ENCODE measurements around the gene RFT1.

The RFT1 gene

GRCh38 chr3:53071882-53072431 is 58.3 kb downstream of the RFT1 start:
- Histone ChIP-seq H3K36me3 (ENCODE audit: low read depth) (no peaks in the 10 kb centered on the region), H3K27me3 (ENCODE audit: insufficient read depth, poor library complexity, severe bottlenecking) (no peaks in the 10 kb centered on the region), H3K4me1 (ENCODE audit: insufficient read depth, poor library complexity, severe bottlenecking) (no peaks in the 10 kb centered on the region), H3K27ac (ENCODE audit: poor library complexity, severe bottlenecking) (no peak overlapping the region), H3K9me3 (ENCODE audit: severe bottlenecking) (no peaks in the 10 kb centered on the region), H3K4me3 (ENCODE audit: severe bottlenecking) (no peak overlapping the region)
- ATAC-seq (ENCODE audit: low read depth) (no peak), DNase-seq (ENCODE audit: low spot score) (no peak)
- TF ChIP-seq CTCF (IDR thresholded peaks at IDR 0.05; ENCODE audit: poor library complexity, severe bottlenecking): no peak

GRCh38 chr3:53069422-53070068 is 60.7 kb downstream of the RFT1 start:
- Histone ChIP-seq H3K27ac (ENCODE audit: poor library complexity, severe bottlenecking) (no peak overlapping the region), H3K36me3 (ENCODE audit: low read depth) (no peaks in the 10 kb centered on the region), H3K27me3 (ENCODE audit: insufficient read depth, poor library complexity, severe bottlenecking) (no peaks in the 10 kb centered on the region), H3K9me3 (ENCODE audit: severe bottlenecking) (no peaks in the 10 kb centered on the region), H3K4me1 (ENCODE audit: insufficient read depth, poor library complexity, severe bottlenecking) (no peaks in the 10 kb centered on the region), H3K4me3 (ENCODE audit: severe bottlenecking) (no peak overlapping the region)
- no peak for DNase-seq (ENCODE audit: low spot score)
- no peak for ATAC-seq (ENCODE audit: low read depth)
- no peak for TF ChIP-seq CTCF (IDR thresholded peaks at IDR 0.05; ENCODE audit: poor library complexity, severe bottlenecking)

- TF ChIP-seq CTCF (IDR thresholded peaks at IDR 0.05; ENCODE audit: poor library complexity, severe bottlenecking): no peak
- H3K27me3 ChIP-seq (ENCODE audit: insufficient read depth, poor library complexity, severe bottlenecking): no peaks in the 10 kb centered on the region
- H3K27ac ChIP-seq (ENCODE audit: poor library complexity, severe bottlenecking): no peak overlapping the region
- H3K4me3 ChIP-seq (ENCODE audit: severe bottlenecking): no peak overlapping the region
- no peak for DNase-seq (ENCODE audit: low spot score)
- H3K36me3 ChIP-seq (ENCODE audit: low read depth): no peaks in the 10 kb centered on the region
- H3K4me1 ChIP-seq (ENCODE audit: insufficient read depth, poor library complexity, severe bottlenecking): no peaks in the 10 kb centered on the region
- ATAC-seq (ENCODE audit: low read depth): no peak
- H3K9me3 ChIP-seq (ENCODE audit: severe bottlenecking): no peaks in the 10 kb centered on the region
These were observed 62.1 kb downstream of the RFT1 start for GRCh38 chr3:53068176-53068575.

- TF ChIP-seq CTCF (IDR thresholded peaks at IDR 0.05; ENCODE audit: poor library complexity, severe bottlenecking): no peak
- Histone ChIP-seq H3K4me3 (ENCODE audit: severe bottlenecking) (no peak overlapping the region), H3K4me1 (ENCODE audit: insufficient read depth, poor library complexity, severe bottlenecking) (no peaks in the 10 kb centered on the region), H3K9me3 (ENCODE audit: severe bottlenecking) (no peaks in the 10 kb centered on the region), H3K36me3 (ENCODE audit: low read depth) (no peaks in the 10 kb centered on the region), H3K27me3 (ENCODE audit: insufficient read depth, poor library complexity, severe bottlenecking) (no peaks in the 10 kb centered on the region), H3K27ac (ENCODE audit: poor library complexity, severe bottlenecking) (no peak overlapping the region)
- DNase-seq (ENCODE audit: low spot score): no peak
- no peak for ATAC-seq (ENCODE audit: low read depth)
These were observed 62.7 kb downstream of the RFT1 start for GRCh38 chr3:53067567-53067966.

- no peaks in the 10 kb centered on the region for H3K4me1 ChIP-seq (ENCODE audit: insufficient read depth, poor library complexity, severe bottlenecking)
- H3K27ac ChIP-seq (ENCODE audit: poor library complexity, severe bottlenecking): no peak overlapping the region
- no peak for DNase-seq (ENCODE audit: low spot score)
- no peak for ATAC-seq (ENCODE audit: low read depth)
- H3K27me3 ChIP-seq (ENCODE audit: insufficient read depth, poor library complexity, severe bottlenecking): no peaks in the 10 kb centered on the region
- no peaks in the 10 kb centered on the region for H3K9me3 ChIP-seq (ENCODE audit: severe bottlenecking)
- TF ChIP-seq CTCF (IDR thresholded peaks at IDR 0.05; ENCODE audit: poor library complexity, severe bottlenecking): no peak
- no peaks in the 10 kb centered on the region for H3K36me3 ChIP-seq (ENCODE audit: low read depth)
- no peak overlapping the region for H3K4me3 ChIP-seq (ENCODE audit: severe bottlenecking)
These were observed 64.3 kb downstream of the RFT1 start for GRCh38 chr3:53065841-53066480.

Measured in RWPE2 (cell line).